HL-60 (cell line): ENCODE data around the gene TMEM135.

ENCODE experiments used
- DNase-seq, 2 experiments: peaks; one replicate each; pipeline ENCODE4 v3.0.0-alpha.2; 2010 to 2020; ENCODE audit warnings: low read depth in 1 of 2, low spot score in 1 of 2
- H3K27ac ChIP-seq: fragments of 250-450 bp; sonication (Bioruptor Pico); replicated peaks from 2 replicates; pipeline ENCODE4 v1.5.1; 2020; ENCODE audit warnings: mild to moderate bottlenecking, moderate library complexity
- H3K27me3 ChIP-seq: fragments of 250-450 bp; sonication (Bioruptor Pico); 2 replicates; pipeline ENCODE4 v1.5.1; 2021; ENCODE audit warnings: mild to moderate bottlenecking, moderate library complexity; ENCODE audit not compliant: insufficient read depth, poor library complexity, severe bottlenecking
- H3K4me3 ChIP-seq: replicated peaks from 2 replicates; pipeline ENCODE4 v1.5.1; 2011; ENCODE audit warnings: mild to moderate bottlenecking, control low read depth, low read length; ENCODE audit not compliant: insufficient read depth
- GABPA ChIP-seq: IDR thresholded peaks from 2 replicates; pipeline ENCODE4 v1.6.1; 2012; ENCODE audit warnings: low read depth
- POLR2AphosphoS5 ChIP-seq: IDR thresholded peaks from 2 replicates; pipeline ENCODE4 v1.6.1; 2012; ENCODE audit warnings: low read depth
- SPI1 ChIP-seq: IDR thresholded peaks from 2 replicates; pipeline ENCODE4 v1.6.1; 2012; ENCODE audit warnings: low read depth, mild to moderate bottlenecking, borderline replicate concordance
- TF ChIP-seq, protein P1 (sequence below): IDR thresholded peaks from 2 replicates; pipeline ENCODE4 v1.6.1; 2012; ENCODE audit warnings: low read depth; ENCODE audit not compliant: insufficient replicate concordance
- TF ChIP-seq, protein P2 (sequence below): IDR thresholded peaks from one replicate; pipeline ENCODE4 v1.5.1; 2011; ENCODE audit warnings: low read length, control low read depth, inconsistent platforms; ENCODE audit not compliant: insufficient read depth

Gene TMEM135

DNA sequence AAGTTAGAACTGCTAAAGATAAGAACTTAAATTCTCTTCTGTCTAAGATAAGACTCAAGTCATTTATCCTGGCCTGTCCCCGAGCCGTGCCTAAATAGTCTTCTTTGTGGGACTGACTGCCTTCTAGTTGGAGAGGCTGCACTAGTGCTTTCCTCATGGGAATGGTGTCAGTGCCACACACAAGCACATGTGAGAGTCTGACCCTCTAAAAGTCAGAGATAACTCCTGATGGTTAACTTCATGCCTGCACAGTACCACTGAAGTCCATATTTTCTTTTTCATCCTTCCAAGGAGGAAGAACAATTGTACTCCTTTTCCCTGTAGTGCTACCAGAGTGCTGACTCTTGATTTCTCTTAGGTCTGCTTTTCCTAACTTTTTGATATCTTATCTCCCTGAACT is 309.7 kb downstream of the TMEM135 start:
- no peak for TF ChIP-seq SPI1
- TF ChIP-seq, protein P1, sequence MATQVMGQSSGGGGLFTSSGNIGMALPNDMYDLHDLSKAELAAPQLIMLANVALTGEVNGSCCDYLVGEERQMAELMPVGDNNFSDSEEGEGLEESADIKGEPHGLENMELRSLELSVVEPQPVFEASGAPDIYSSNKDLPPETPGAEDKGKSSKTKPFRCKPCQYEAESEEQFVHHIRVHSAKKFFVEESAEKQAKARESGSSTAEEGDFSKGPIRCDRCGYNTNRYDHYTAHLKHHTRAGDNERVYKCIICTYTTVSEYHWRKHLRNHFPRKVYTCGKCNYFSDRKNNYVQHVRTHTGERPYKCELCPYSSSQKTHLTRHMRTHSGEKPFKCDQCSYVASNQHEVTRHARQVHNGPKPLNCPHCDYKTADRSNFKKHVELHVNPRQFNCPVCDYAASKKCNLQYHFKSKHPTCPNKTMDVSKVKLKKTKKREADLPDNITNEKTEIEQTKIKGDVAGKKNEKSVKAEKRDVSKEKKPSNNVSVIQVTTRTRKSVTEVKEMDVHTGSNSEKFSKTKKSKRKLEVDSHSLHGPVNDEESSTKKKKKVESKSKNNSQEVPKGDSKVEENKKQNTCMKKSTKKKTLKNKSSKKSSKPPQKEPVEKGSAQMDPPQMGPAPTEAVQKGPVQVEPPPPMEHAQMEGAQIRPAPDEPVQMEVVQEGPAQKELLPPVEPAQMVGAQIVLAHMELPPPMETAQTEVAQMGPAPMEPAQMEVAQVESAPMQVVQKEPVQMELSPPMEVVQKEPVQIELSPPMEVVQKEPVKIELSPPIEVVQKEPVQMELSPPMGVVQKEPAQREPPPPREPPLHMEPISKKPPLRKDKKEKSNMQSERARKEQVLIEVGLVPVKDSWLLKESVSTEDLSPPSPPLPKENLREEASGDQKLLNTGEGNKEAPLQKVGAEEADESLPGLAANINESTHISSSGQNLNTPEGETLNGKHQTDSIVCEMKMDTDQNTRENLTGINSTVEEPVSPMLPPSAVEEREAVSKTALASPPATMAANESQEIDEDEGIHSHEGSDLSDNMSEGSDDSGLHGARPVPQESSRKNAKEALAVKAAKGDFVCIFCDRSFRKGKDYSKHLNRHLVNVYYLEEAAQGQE = no peak
- TF ChIP-seq, protein P2, sequence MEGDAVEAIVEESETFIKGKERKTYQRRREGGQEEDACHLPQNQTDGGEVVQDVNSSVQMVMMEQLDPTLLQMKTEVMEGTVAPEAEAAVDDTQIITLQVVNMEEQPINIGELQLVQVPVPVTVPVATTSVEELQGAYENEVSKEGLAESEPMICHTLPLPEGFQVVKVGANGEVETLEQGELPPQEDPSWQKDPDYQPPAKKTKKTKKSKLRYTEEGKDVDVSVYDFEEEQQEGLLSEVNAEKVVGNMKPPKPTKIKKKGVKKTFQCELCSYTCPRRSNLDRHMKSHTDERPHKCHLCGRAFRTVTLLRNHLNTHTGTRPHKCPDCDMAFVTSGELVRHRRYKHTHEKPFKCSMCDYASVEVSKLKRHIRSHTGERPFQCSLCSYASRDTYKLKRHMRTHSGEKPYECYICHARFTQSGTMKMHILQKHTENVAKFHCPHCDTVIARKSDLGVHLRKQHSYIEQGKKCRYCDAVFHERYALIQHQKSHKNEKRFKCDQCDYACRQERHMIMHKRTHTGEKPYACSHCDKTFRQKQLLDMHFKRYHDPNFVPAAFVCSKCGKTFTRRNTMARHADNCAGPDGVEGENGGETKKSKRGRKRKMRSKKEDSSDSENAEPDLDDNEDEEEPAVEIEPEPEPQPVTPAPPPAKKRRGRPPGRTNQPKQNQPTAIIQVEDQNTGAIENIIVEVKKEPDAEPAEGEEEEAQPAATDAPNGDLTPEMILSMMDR = no peak
- TF ChIP-seq GABPA = no peak
- TF ChIP-seq POLR2AphosphoS5 = no peak
- Histone ChIP-seq H3K27ac (no peak overlapping the region), H3K27me3 (no peaks in the 10 kb centered on the region), H3K4me3 (no peak overlapping the region)
- no peak for DNase-seq

GRCh38 chr11:87347854-87348253 is 310.1 kb downstream of the TMEM135 start:
- Histone ChIP-seq H3K27ac (no peak overlapping the region), H3K4me3 (no peak overlapping the region), H3K27me3 (no peaks in the 10 kb centered on the region)
- TF ChIP-seq, protein P2 = no peak
- no peak for TF ChIP-seq GABPA
- no peak for TF ChIP-seq POLR2AphosphoS5
- TF ChIP-seq SPI1 = no peak
- TF ChIP-seq, protein P1 = no peak
- no peak for DNase-seq

DNA sequence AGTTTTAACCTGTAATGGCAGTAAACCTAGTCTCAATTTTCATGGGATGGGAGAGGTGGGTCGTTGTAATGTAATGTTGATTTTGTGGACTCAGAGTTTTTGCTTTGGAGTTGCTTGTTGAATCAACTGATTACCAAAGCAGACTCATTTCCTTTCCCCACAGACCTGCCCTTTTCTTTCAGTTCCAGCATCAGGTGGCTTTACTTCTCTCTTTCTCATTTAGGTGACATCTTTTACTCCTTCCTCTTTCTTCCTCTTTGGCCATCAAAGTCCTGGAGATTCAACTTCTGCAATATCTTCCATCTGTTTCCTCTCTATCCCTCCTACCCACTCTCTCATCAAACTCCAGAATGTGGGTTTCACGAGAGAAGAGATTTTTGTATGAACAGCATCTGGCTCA is 313.9 kb downstream of the TMEM135 start:
- Histone ChIP-seq H3K4me3 (no peak overlapping the region), H3K27me3 (no peaks in the 10 kb centered on the region), H3K27ac (no peak overlapping the region)
- no peak for TF ChIP-seq GABPA
- TF ChIP-seq SPI1 = peak; percentile 60; the same call in 1 of the 2 replicates
- TF ChIP-seq, protein P2 = no peak
- peak; percentile 36; the same call in 1 of the 2 replicates for TF ChIP-seq POLR2AphosphoS5
- TF ChIP-seq, protein P1 = no peak
- peak in 1 of 2 experiments; percentile 46 for DNase-seq
